Measurements from ENCODE around the gene HEPN1. TPM values are rescaled to one million over a fixed set of nuclear protein-coding genes. Genes with fewer than 3 reads are reported as not detected.
A peak's percentile ranks its signal among the peaks of the same experiment; 100 is the strongest.

HEPN1 gene
- total RNA-seq, 1 experiment from 2014 or later, result not detected

DNA sequence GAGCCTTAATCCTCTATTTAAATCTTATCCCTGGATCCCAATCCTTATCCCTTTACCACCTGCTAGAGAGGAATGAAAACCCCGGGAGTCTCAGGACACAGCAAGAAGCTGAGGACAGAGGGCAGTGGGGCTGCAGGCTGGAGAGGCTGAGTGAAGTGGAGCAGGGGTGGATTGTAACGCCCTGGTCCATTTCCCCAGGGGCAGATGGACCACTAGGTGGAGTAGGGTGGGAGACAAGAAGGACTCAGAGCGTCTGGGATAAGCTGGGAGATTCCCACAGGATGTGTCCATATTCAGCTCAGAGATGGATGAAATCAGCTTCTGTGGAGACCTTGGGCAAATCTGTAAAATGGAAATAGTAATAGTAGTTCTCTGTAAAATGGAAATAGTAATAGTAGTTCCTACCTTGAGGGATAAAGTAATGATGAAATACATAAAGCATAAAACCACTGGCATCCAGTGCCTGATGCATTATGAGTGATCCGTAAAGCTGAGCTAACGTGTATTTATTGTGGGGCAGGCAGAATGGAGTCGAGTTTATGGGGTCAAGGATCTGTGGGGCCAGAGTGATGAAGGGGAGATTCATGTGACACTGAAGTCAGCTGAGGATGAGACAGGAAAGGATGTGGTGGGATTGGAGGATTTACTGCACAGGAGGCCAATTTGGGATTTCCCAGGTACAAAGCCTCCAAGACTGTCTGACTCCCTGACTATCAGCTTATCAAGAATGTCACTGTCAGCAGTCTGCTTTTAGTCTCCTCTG is 19.5 kb upstream of the HEPN1 start:
- H3K27ac ChIP-seq (ENCODE audit: low read length), result no peak overlapping the region
- H3K9me3 ChIP-seq (ENCODE audit: control insufficient read depth, insufficient read depth, low read depth, low read length), result no peaks in the 10 kb centered on the region
- no peak for TF ChIP-seq POLR2AphosphoS5 (IDR thresholded peaks at IDR 0.05; ENCODE audit: low read depth, low read length)
- no peak for TF ChIP-seq CTCF (IDR thresholded peaks at IDR 0.05)
- no peak for TF ChIP-seq SIN3A (IDR thresholded peaks at IDR 0.05; ENCODE audit: borderline replicate concordance, insufficient read depth, low read depth, low read length)
- TF ChIP-seq, protein P1, sequence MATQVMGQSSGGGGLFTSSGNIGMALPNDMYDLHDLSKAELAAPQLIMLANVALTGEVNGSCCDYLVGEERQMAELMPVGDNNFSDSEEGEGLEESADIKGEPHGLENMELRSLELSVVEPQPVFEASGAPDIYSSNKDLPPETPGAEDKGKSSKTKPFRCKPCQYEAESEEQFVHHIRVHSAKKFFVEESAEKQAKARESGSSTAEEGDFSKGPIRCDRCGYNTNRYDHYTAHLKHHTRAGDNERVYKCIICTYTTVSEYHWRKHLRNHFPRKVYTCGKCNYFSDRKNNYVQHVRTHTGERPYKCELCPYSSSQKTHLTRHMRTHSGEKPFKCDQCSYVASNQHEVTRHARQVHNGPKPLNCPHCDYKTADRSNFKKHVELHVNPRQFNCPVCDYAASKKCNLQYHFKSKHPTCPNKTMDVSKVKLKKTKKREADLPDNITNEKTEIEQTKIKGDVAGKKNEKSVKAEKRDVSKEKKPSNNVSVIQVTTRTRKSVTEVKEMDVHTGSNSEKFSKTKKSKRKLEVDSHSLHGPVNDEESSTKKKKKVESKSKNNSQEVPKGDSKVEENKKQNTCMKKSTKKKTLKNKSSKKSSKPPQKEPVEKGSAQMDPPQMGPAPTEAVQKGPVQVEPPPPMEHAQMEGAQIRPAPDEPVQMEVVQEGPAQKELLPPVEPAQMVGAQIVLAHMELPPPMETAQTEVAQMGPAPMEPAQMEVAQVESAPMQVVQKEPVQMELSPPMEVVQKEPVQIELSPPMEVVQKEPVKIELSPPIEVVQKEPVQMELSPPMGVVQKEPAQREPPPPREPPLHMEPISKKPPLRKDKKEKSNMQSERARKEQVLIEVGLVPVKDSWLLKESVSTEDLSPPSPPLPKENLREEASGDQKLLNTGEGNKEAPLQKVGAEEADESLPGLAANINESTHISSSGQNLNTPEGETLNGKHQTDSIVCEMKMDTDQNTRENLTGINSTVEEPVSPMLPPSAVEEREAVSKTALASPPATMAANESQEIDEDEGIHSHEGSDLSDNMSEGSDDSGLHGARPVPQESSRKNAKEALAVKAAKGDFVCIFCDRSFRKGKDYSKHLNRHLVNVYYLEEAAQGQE (IDR thresholded peaks at IDR 0.05; ENCODE audit: insufficient read depth in 1 of 2, low read depth in 2 of 2, low read length in 1 of 2), result no peak
- no peak for TF ChIP-seq TCF7L2 (IDR thresholded peaks at IDR 0.05; ENCODE audit: low read depth, low read length)
- peaks cover 28% of the 10 kb centered on the region for H3K27me3 ChIP-seq (ENCODE audit: control insufficient read depth, insufficient read depth, low read length)
- H3K4me1 ChIP-seq (ENCODE audit: control insufficient read depth, insufficient read depth, low read length), result 0 out of 2 replicates have a peak, but pooled peaks cover 3% of the 10 kb centered on the region
- no TSS peak for BruUV-seq (replicated peaks)
- ChIA-PET POLR2A (no interaction called here), CTCF (interaction anchor here (1.5 kb wide), 1 partner anchor 23 kb away, joined by 4 read pairs; no protein-coding TSS in a partner anchor)
- H3K4me3 ChIP-seq (ENCODE audit: low read depth in 2 of 2, low read length in 2 of 2), result no peak overlapping the region
- DNase-seq (ENCODE audit: low read depth, low spot score) (no peak), ATAC-seq (0 out of 2 replicates have a peak, but pooled peaks have one; percentile 3)
- in situ Hi-C loops (cut with HindIII; ENCODE audit: low pct_unique_long_range_greater_than_20kb, low sequenced_read_pairs) (no loop called here), intact Hi-C loops (cut with micrococcal nuclease; ENCODE audit: unreplicated experiment) (no loop called here)
- H3K36me3 ChIP-seq (ENCODE audit: control insufficient read depth, insufficient read depth, low read length), result no peaks in the 10 kb centered on the region

DNA sequence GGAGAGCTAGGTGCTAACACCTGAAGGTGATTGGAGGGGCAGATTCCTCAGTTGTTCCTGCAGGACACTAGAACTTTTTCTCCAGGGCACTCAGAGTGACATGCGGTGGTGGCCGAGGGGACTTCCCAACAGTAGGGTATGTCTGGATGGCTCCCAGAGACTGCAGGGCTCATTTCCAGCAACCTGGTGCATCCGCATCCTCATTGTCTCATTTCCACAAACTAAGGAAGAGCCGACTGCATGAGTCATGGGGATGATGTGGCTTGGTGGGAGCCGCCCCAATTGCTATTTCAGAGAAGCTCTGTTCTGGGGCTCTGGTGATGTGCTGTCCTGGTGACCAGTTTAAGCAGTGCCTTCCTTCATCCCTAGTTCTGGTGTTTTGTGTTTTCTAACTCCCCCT is 18.6 kb upstream of the HEPN1 start:
- H3K36me3 ChIP-seq (ENCODE audit: control insufficient read depth, insufficient read depth, low read length), result no peaks in the 10 kb centered on the region
- no peak overlapping the region for H3K4me3 ChIP-seq (ENCODE audit: low read depth in 2 of 2, low read length in 2 of 2)
- in situ Hi-C loops (cut with HindIII; ENCODE audit: low pct_unique_long_range_greater_than_20kb, low sequenced_read_pairs) (no loop called here), intact Hi-C loops (cut with micrococcal nuclease; ENCODE audit: unreplicated experiment) (no loop called here)
- H3K9me3 ChIP-seq (ENCODE audit: control insufficient read depth, insufficient read depth, low read depth, low read length), result no peaks in the 10 kb centered on the region
- CTCF ChIA-PET, result no interaction called here
- POLR2A ChIA-PET, result interaction anchor here (0.6 kb wide), 1 partner anchor 25 kb away, joined by 3 read pairs; no protein-coding TSS in a partner anchor
- ATAC-seq (peak; percentile 28), DNase-seq (ENCODE audit: low read depth, low spot score) (no peak)
- H3K4me1 ChIP-seq (ENCODE audit: control insufficient read depth, insufficient read depth, low read length), result 0 out of 2 replicates have a peak, but pooled peaks cover 3% of the 10 kb centered on the region
- peaks cover 28% of the 10 kb centered on the region for H3K27me3 ChIP-seq (ENCODE audit: control insufficient read depth, insufficient read depth, low read length)
- BruUV-seq (replicated peaks), result no TSS peak
- TF ChIP-seq SIN3A (IDR thresholded peaks at IDR 0.05; ENCODE audit: borderline replicate concordance, insufficient read depth, low read depth, low read length), result no peak
- TF ChIP-seq POLR2AphosphoS5 (IDR thresholded peaks at IDR 0.05; ENCODE audit: low read depth, low read length), result no peak
- TF ChIP-seq, protein P1 (IDR thresholded peaks at IDR 0.05; ENCODE audit: insufficient read depth in 1 of 2, low read depth in 2 of 2, low read length in 1 of 2), result no peak
- no peak for TF ChIP-seq TCF7L2 (IDR thresholded peaks at IDR 0.05; ENCODE audit: low read depth, low read length)
- TF ChIP-seq CTCF (IDR thresholded peaks at IDR 0.05), result no peak
- no peak overlapping the region for H3K27ac ChIP-seq (ENCODE audit: low read length)
